ENCODE data around the gene TNKS2. TPM values are rescaled to one million over a fixed set of nuclear protein-coding genes. Genes with fewer than 3 reads are reported as not detected.

TNKS2 gene
- total RNA-seq, 1 experiment from 2014 or later, result 25.4 TPM

DNA sequence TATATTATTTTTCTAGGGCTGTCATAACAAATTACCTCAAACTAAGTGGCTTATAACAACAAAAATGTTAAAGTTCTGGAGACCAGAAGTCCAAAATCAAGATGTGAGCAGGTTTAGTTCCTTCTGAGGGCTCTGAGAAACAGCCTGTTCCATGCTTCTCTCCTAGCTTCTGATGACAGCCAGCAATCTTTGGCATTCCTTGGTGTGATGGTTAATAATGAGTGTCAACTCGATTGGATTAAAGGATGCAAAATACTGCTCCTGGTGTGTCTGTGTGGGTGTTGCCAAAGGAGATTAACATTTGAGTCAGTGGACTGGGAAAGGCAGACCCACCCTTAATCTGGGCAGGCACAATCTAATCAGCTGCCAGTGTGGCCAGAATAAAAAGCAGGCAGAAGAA is 26.3 kb upstream of the TNKS2 start:
- no peak for DNase-seq
- Histone ChIP-seq H3K4me2 (no peak overlapping the region), H2AFZ (no peak overlapping the region), H3K27me3 (ENCODE audit: insufficient read depth, low read depth) (no peaks in the 10 kb centered on the region), H4K20me1 (ENCODE audit: insufficient read depth) (no peaks in the 10 kb centered on the region), H3K4me3 (no peak overlapping the region), H3F3A (ENCODE audit: insufficient read depth, low read depth) (no peaks in the 10 kb centered on the region), H3K4me1 (replicated peaks; ENCODE audit: insufficient read depth) (no peaks in the 10 kb centered on the region), H3K79me2 (ENCODE audit: low read depth) (no peaks in the 10 kb centered on the region), H3K9me2 (ENCODE audit: insufficient read depth) (no peaks in the 10 kb centered on the region), H3K27ac (no peak overlapping the region), H3K9me3 (ENCODE audit: insufficient read depth, low read depth) (no peaks in the 10 kb centered on the region), H3K36me3 (ENCODE audit: low read depth) (no peaks in the 10 kb centered on the region)
- no TSS peak for BruUV-seq (replicated peaks)
- CTCF ChIA-PET, result no interaction called here
- TF ChIP-seq, protein P1, sequence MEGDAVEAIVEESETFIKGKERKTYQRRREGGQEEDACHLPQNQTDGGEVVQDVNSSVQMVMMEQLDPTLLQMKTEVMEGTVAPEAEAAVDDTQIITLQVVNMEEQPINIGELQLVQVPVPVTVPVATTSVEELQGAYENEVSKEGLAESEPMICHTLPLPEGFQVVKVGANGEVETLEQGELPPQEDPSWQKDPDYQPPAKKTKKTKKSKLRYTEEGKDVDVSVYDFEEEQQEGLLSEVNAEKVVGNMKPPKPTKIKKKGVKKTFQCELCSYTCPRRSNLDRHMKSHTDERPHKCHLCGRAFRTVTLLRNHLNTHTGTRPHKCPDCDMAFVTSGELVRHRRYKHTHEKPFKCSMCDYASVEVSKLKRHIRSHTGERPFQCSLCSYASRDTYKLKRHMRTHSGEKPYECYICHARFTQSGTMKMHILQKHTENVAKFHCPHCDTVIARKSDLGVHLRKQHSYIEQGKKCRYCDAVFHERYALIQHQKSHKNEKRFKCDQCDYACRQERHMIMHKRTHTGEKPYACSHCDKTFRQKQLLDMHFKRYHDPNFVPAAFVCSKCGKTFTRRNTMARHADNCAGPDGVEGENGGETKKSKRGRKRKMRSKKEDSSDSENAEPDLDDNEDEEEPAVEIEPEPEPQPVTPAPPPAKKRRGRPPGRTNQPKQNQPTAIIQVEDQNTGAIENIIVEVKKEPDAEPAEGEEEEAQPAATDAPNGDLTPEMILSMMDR (conservative IDR thresholded peaks at IDR 0.05), result no peak
- TF ChIP-seq EZH2 (IDR thresholded peaks at IDR 0.05; ENCODE audit: low read depth), result no peak
- intact Hi-C loops (cut with micrococcal nuclease; ENCODE audit: unreplicated experiment), result no loop called here
- POLR2A ChIA-PET (ENCODE audit: unreplicated experiment), result no interaction called here

DNA sequence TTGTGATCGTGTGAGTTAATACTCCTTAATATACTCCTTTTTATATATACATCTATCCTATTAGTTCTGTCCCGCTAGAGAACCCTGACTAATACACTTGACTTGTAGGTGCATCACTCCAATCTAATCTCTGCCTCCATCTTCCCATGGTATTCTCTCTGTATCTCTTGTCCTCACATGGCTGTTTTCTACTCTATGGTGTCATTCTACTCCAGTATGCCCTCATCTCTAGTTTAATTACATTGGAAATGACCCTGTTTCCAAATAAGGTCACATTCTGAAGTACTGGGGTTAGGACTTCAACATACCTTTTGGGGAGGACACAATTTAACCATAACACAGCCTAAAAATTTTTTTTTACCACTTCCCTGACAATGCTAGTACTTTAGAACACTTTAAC is 25.8 kb upstream of the TNKS2 start:
- no peak overlapping the region for H3K4me2 ChIP-seq
- intact Hi-C loops (cut with micrococcal nuclease; ENCODE audit: unreplicated experiment), result no loop called here

DNA sequence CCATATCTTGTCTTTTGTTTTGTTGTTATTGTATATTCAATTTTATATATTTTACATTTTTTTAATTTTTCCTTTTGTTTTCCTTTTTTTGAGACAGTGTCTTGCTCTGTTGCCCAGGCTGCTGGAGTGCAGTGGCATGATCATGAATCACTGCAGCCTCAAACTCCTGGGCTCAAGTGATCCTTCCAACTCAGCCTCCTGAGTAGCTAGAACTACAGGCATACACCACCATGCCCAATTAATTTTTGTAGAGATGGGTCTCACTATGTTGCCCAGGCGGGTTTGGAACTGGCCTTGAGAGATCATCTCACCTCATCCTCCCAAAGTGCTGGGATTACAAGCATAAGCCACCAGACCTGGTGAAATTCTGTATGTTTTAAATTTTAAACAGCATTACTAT is 25.4 kb upstream of the TNKS2 start:
- intact Hi-C loops (cut with micrococcal nuclease; ENCODE audit: unreplicated experiment), result no loop called here
- Histone ChIP-seq H3K36me3 (ENCODE audit: low read depth) (no peaks in the 10 kb centered on the region), H3K27me3 (ENCODE audit: insufficient read depth, low read depth) (no peaks in the 10 kb centered on the region), H2AFZ (no peak overlapping the region), H3K79me2 (ENCODE audit: low read depth) (no peaks in the 10 kb centered on the region), H3K27ac (no peak overlapping the region), H3K4me2 (no peak overlapping the region), H3K9me3 (ENCODE audit: insufficient read depth, low read depth) (no peaks in the 10 kb centered on the region), H3F3A (ENCODE audit: insufficient read depth, low read depth) (no peaks in the 10 kb centered on the region), H4K20me1 (ENCODE audit: insufficient read depth) (no peaks in the 10 kb centered on the region), H3K9me2 (ENCODE audit: insufficient read depth) (no peaks in the 10 kb centered on the region), H3K4me3 (no peak overlapping the region), H3K4me1 (replicated peaks; ENCODE audit: insufficient read depth) (0 out of 2 replicates have a peak, but pooled peaks cover under 1% of the 10 kb centered on the region)
- no TSS peak for BruUV-seq (replicated peaks)
- ChIA-PET POLR2A (ENCODE audit: unreplicated experiment) (interaction anchor here (0.5 kb wide), 1 partner anchor 21 kb away, joined by 7 read pairs; no protein-coding TSS in a partner anchor), CTCF (no interaction called here)
- DNase-seq, result no peak
- TF ChIP-seq, protein P1 (conservative IDR thresholded peaks at IDR 0.05), result no peak
- no peak for TF ChIP-seq EZH2 (IDR thresholded peaks at IDR 0.05; ENCODE audit: low read depth)

More for the DNA sequence above, 25.8 kb upstream of the TNKS2 start:
- no peaks in the 10 kb centered on the region for H3K27me3 ChIP-seq (ENCODE audit: insufficient read depth, low read depth)
- H3K36me3 ChIP-seq (ENCODE audit: low read depth), result no peaks in the 10 kb centered on the region
- H3K9me2 ChIP-seq (ENCODE audit: insufficient read depth), result no peaks in the 10 kb centered on the region
- BruUV-seq (replicated peaks), result no TSS peak
- no peak for DNase-seq
- no peak overlapping the region for H3K4me3 ChIP-seq
- H3K27ac ChIP-seq, result no peak overlapping the region
- CTCF ChIA-PET, result no interaction called here
- no peak overlapping the region for H2AFZ ChIP-seq
- no peaks in the 10 kb centered on the region for H3K79me2 ChIP-seq (ENCODE audit: low read depth)
- TF ChIP-seq, protein P1 (conservative IDR thresholded peaks at IDR 0.05), result no peak
- TF ChIP-seq EZH2 (IDR thresholded peaks at IDR 0.05; ENCODE audit: low read depth), result no peak
- H4K20me1 ChIP-seq (ENCODE audit: insufficient read depth), result no peaks in the 10 kb centered on the region
- H3K4me1 ChIP-seq (replicated peaks; ENCODE audit: insufficient read depth), result no peaks in the 10 kb centered on the region
- no peaks in the 10 kb centered on the region for H3K9me3 ChIP-seq (ENCODE audit: insufficient read depth, low read depth)
- POLR2A ChIA-PET (ENCODE audit: unreplicated experiment), result no interaction called here
- H3F3A ChIP-seq (ENCODE audit: insufficient read depth, low read depth), result no peaks in the 10 kb centered on the region
